OCI-LY1 (cell line): ENCODE data around the gene ZNF22.
A peak's percentile ranks its signal among the peaks of the same experiment; 100 is the strongest.

Source experiments
- H2AFZ ChIP-seq: fragments of 200-600 bp; sonication (generic), shearing (Covaris generic); 2 replicates; pipeline ENCODE4 v1.6.0; 2014; ENCODE audit warnings: antibody characterized with exemption, mild to moderate bottlenecking, low read length
- H3F3A ChIP-seq: fragments of 200-600 bp; sonication (generic), shearing (Covaris generic); 2 replicates; pipeline ENCODE4 v1.6.0; 2014; ENCODE audit warnings: mild to moderate bottlenecking, antibody characterized with exemption, low read length, moderate library complexity; ENCODE audit not compliant: insufficient read depth
- H3K27ac ChIP-seq: fragments of 200-600 bp; sonication (generic); 2 replicates; pipeline ENCODE4 v1.5.1; 2014; ENCODE audit warnings: low read length, mixed run types, mild to moderate bottlenecking, low read depth; ENCODE audit not compliant: poor library complexity, severe bottlenecking
- H3K27me3 ChIP-seq: fragments of 200-600 bp; sonication (generic); 2 replicates; pipeline ENCODE4 v1.6.0; 2014; ENCODE audit warnings: antibody characterized with exemption, mild to moderate bottlenecking, low read length, moderate library complexity; ENCODE audit not compliant: insufficient read depth
- H3K36me3 ChIP-seq: fragments of 200-600 bp; sonication (generic); 2 replicates; pipeline ENCODE4 v1.6.1; 2014; ENCODE audit warnings: mild to moderate bottlenecking, antibody characterized with exemption, low read length, moderate library complexity, mixed read lengths; ENCODE audit not compliant: insufficient read depth
- H3K4me1 ChIP-seq: fragments of 200-600 bp; sonication (generic); 2 replicates; pipeline ENCODE4 v1.5.1; 2014; ENCODE audit warnings: mild to moderate bottlenecking, low read length, moderate library complexity; ENCODE audit not compliant: insufficient read depth, severe bottlenecking
- H3K4me2 ChIP-seq: fragments of 200-600 bp; sonication (generic), shearing (Covaris generic); 2 replicates; pipeline ENCODE4 v1.6.1; 2014; ENCODE audit warnings: low read length
- H3K4me3 ChIP-seq: fragments of 200-600 bp; sonication (generic); 2 replicates; pipeline ENCODE4 v1.5.1; 2014; ENCODE audit warnings: low read length, low read depth, mild to moderate bottlenecking, mixed read lengths; ENCODE audit not compliant: poor library complexity, severe bottlenecking
- H3K79me2 ChIP-seq: fragments of 200-600 bp; shearing (Covaris generic); 2 replicates; pipeline ENCODE4 v1.6.1; 2016; ENCODE audit warnings: mixed run types, low read length, mixed read lengths; ENCODE audit not compliant: insufficient read depth
- H3K9ac ChIP-seq: fragments of 200-600 bp; sonication (generic), shearing (Covaris generic); 2 replicates; pipeline ENCODE4 v1.6.1; 2014; ENCODE audit warnings: mild to moderate bottlenecking, low read length, mixed read lengths
- H3K9me2 ChIP-seq: fragments of 200-600 bp; sonication (generic), shearing (Covaris generic); 2 replicates; pipeline ENCODE4 v1.6.1; 2014; ENCODE audit warnings: low read depth, mild to moderate bottlenecking, low read length, mixed read lengths
- H3K9me3 ChIP-seq: fragments of 200-600 bp; shearing (Covaris generic); 2 replicates; pipeline ENCODE4 v1.6.1; 2014; ENCODE audit warnings: low read length, mixed read lengths
- H4K20me1 ChIP-seq: fragments of 200-600 bp; sonication (generic), shearing (Covaris generic); 2 replicates; pipeline ENCODE4 v1.6.0; 2016; ENCODE audit warnings: mild to moderate bottlenecking, low read length; ENCODE audit not compliant: insufficient read depth
- EZH2 ChIP-seq: fragments of 200-600 bp; sonication (generic), shearing (Covaris generic); IDR thresholded peaks from 2 replicates; pipeline ENCODE4 v1.8.0; 2017; ENCODE audit warnings: borderline replicate concordance, mixed run types, mild to moderate bottlenecking, antibody characterized with exemption, low read length, moderate library complexity, mixed read lengths
- TF ChIP-seq, protein P1 (sequence below): fragments of 200-600 bp; sonication (generic), shearing (Covaris generic); IDR thresholded peaks from 2 replicates; pipeline ENCODE4 v1.5.1; 2017; ENCODE audit warnings: mild to moderate bottlenecking, antibody characterized with exemption, low read length, moderate library complexity, mixed read lengths

Gene ZNF22

DNA sequence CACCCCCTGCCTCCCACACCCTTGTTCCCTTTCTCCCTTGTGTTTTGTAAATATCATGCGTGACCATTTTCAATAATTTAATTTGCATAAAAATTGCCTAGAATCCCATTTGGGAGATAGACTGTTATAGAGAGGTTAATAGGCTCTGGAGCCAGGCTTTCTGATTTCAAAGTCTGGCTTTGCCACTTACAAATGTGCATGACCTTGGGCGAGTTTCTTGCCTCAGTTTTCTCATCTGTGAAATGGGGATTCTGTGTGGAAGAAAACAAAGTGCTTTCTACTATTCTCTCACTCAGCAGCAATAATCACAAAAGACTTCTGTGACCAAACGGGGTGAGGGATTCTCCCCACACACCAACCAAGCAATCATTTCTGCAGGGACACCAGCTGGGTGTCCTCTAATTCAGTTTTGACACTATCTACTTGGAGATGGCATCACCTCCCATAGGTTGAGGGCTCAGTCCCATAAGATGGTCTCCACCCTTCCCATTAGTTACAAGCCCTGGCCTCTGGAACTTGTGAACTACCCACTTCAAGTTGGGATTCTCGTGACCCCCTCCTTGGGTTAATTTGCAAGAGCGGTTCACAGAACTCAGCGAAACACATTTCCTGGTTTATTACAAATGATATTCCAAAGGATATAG, 3.5 kb upstream of the ZNF22 start:
- Histone ChIP-seq H2AFZ (no peak overlapping the region), H4K20me1 (no peaks in the 10 kb centered on the region), H3K9me2 (no peaks in the 10 kb centered on the region), H3K4me3 (no peak overlapping the region), H3K4me2 (no peak overlapping the region), H3K9ac (no peak overlapping the region), H3K27me3 (no peaks in the 10 kb centered on the region), H3K4me1 (peaks cover 18% of the 10 kb centered on the region), H3F3A (no peaks in the 10 kb centered on the region), H3K9me3 (no peaks in the 10 kb centered on the region), H3K79me2 (peaks cover 6% of the 10 kb centered on the region; the same call in 1 of the 2 replicates), H3K36me3 (peaks cover 5% of the 10 kb centered on the region; the same call in 1 of the 2 replicates), H3K27ac (no peak overlapping the region)
- TF ChIP-seq, protein P1, sequence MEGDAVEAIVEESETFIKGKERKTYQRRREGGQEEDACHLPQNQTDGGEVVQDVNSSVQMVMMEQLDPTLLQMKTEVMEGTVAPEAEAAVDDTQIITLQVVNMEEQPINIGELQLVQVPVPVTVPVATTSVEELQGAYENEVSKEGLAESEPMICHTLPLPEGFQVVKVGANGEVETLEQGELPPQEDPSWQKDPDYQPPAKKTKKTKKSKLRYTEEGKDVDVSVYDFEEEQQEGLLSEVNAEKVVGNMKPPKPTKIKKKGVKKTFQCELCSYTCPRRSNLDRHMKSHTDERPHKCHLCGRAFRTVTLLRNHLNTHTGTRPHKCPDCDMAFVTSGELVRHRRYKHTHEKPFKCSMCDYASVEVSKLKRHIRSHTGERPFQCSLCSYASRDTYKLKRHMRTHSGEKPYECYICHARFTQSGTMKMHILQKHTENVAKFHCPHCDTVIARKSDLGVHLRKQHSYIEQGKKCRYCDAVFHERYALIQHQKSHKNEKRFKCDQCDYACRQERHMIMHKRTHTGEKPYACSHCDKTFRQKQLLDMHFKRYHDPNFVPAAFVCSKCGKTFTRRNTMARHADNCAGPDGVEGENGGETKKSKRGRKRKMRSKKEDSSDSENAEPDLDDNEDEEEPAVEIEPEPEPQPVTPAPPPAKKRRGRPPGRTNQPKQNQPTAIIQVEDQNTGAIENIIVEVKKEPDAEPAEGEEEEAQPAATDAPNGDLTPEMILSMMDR: no peak
- no peak for TF ChIP-seq EZH2

DNA sequence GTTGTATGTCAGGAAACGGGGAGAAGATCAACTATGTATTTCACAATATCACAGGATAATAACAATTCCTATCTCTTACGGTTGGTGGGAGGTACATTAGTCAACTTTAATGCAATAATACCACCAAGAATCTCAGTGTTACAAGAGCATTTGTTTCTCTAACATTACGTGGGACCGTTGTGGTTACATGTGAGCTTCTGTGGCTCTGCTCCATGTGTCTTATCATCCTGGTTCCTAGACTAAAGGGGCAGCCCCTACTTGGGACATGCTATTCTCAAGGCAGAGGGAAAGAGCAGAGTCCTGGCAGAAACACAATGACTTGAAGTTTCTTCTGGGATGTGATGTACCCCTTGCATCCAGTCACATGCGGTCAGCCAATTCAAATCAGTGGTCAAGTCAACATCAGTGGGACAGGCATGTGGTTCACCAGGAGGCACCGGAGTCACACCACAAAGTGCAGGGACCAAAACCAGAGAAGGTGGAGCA, 2.5 kb upstream of the ZNF22 start:
- H3K4me1 ChIP-seq: peaks cover 18% of the 10 kb centered on the region

GRCh38 chr10:45000138-45000751, 478 bp upstream of the ZNF22 start:
- peak overlapping the region; percentile 59; the same call in 1 of the 2 replicates for H3K9ac ChIP-seq
- H3K27ac ChIP-seq: no peak overlapping the region
- H3K4me2 ChIP-seq: peak overlapping the region; percentile 74
- peak overlapping the region; percentile 12 for H2AFZ ChIP-seq
- peaks cover 35% of the 10 kb centered on the region for H3K36me3 ChIP-seq
- no peak for TF ChIP-seq EZH2
- TF ChIP-seq, protein P1: no peak
- no peaks in the 10 kb centered on the region for H3K27me3 ChIP-seq
- H3K4me1 ChIP-seq: peaks cover 18% of the 10 kb centered on the region
- H3F3A ChIP-seq: no peaks in the 10 kb centered on the region
- H3K9me3 ChIP-seq: peaks cover 23% of the 10 kb centered on the region
- no peaks in the 10 kb centered on the region for H4K20me1 ChIP-seq
- peaks cover 11% of the 10 kb centered on the region; the same call in 1 of the 2 replicates for H3K79me2 ChIP-seq
- peak overlapping the region; percentile 65 for H3K4me3 ChIP-seq
- H3K9me2 ChIP-seq: no peaks in the 10 kb centered on the region

More for the DNA sequence above, 2.5 kb upstream of the ZNF22 start:
- Histone ChIP-seq H3K79me2 (peaks cover 11% of the 10 kb centered on the region; the same call in 1 of the 2 replicates), H3K27me3 (no peaks in the 10 kb centered on the region), H3K36me3 (peaks cover 15% of the 10 kb centered on the region), H4K20me1 (no peaks in the 10 kb centered on the region), H3K4me3 (no peak overlapping the region), H3K27ac (no peak overlapping the region), H3K4me2 (no peak overlapping the region), H3K9ac (no peak overlapping the region), H2AFZ (no peak overlapping the region), H3K9me2 (no peaks in the 10 kb centered on the region), H3F3A (no peaks in the 10 kb centered on the region), H3K9me3 (peaks cover 7% of the 10 kb centered on the region; the same call in 1 of the 2 replicates)
- TF ChIP-seq EZH2: no peak
- TF ChIP-seq, protein P1: no peak
